DND-41 (cell line): ENCODE data around the gene ZNF160.
"Not testable (repeated sequence)": the region's sequence is repeated elsewhere in the genome, so short reads cannot be mapped to it uniquely, and the experiment has no call there.

Experiments
- ATAC-seq: fragments of 200-7000 bp; cut with Tn5 transposase; 3 replicates; pipeline ENCODE4 v1.9.1; 2021; ENCODE audit warnings: low read depth; ENCODE audit not compliant: insufficient read depth
- DNase-seq: peaks from one replicate; pipeline ENCODE4 v3.0.0-alpha.2; 2020
- H2AFZ ChIP-seq: 2 replicates; pipeline ENCODE4 v1.6.0; 2012; ENCODE audit warnings: low read depth, low read length
- H3K27ac ChIP-seq: 2 replicates; pipeline ENCODE4 v1.5.1; 2012; ENCODE audit warnings: low read length, inconsistent platforms
- H3K27me3 ChIP-seq: fragments of 200-600 bp; sonication (generic); 2 replicates; pipeline ENCODE4 v1.6.0; 2012; ENCODE audit warnings: low read length, mild to moderate bottlenecking, inconsistent platforms; ENCODE audit not compliant: insufficient read depth, poor library complexity
- H3K36me3 ChIP-seq: 2 replicates; pipeline ENCODE4 v1.5.1; 2012; ENCODE audit warnings: low read length, inconsistent platforms; ENCODE audit not compliant: insufficient read depth
- H3K4me1 ChIP-seq: 2 replicates; pipeline ENCODE4 v1.5.1; 2012; ENCODE audit warnings: mild to moderate bottlenecking, low read length; ENCODE audit not compliant: insufficient read depth
- H3K4me2 ChIP-seq: 2 replicates; pipeline ENCODE4 v1.6.0; 2012; ENCODE audit warnings: mild to moderate bottlenecking, moderate library complexity, low read length, inconsistent platforms; ENCODE audit not compliant: insufficient read depth
- H3K4me3 ChIP-seq, 2 experiments: fragments of 200-600 bp in 1 of 2; shearing (Covaris generic) in 1 of 2; 2 replicates each; pipeline ENCODE4 v1.5.1; 2012 to 2016; ENCODE audit warnings: inconsistent platforms in 2 of 2, low read length in 2 of 2, mild to moderate bottlenecking in 2 of 2, low read depth in 1 of 2, moderate library complexity in 1 of 2
- H3K79me2 ChIP-seq: 2 replicates; pipeline ENCODE4 v1.6.0; 2012; ENCODE audit warnings: low read length, inconsistent platforms; ENCODE audit not compliant: insufficient read depth
- H3K9ac ChIP-seq: 2 replicates; pipeline ENCODE4 v1.6.0; 2012; ENCODE audit warnings: low read depth, mild to moderate bottlenecking, inconsistent platforms, low read length, moderate library complexity
- H3K9me3 ChIP-seq: 2 replicates; pipeline ENCODE4 v1.5.1; 2012; ENCODE audit warnings: low read length, moderate library complexity, mild to moderate bottlenecking, inconsistent platforms; ENCODE audit not compliant: insufficient read depth, severe bottlenecking
- H4K20me1 ChIP-seq: 2 replicates; pipeline ENCODE4 v1.6.0; 2012; ENCODE audit warnings: low read length; ENCODE audit not compliant: insufficient read depth
- CTCF ChIP-seq: IDR thresholded peaks from 2 replicates; pipeline ENCODE4 v1.5.1; 2012; ENCODE audit warnings: borderline replicate concordance, low read length, moderate library complexity, mild to moderate bottlenecking; ENCODE audit not compliant: poor library complexity, severe bottlenecking; ENCODE audit errors: extremely low read depth
- EZH2 ChIP-seq: IDR thresholded peaks from 3 replicates; pipeline ENCODE4 v1.6.1; 2012; ENCODE audit warnings: borderline replicate concordance, low read depth, mild to moderate bottlenecking, moderate library complexity, low read length, inconsistent platforms; ENCODE audit not compliant: severe bottlenecking

The ZNF160 gene

GRCh38 chr19:53131085-53131590 is 27.9 kb upstream of the ZNF160 start:
- Histone ChIP-seq H3K4me1 (peaks cover 30% of the 10 kb centered on the region), H2AFZ (no peak overlapping the region), H3K27ac (no peak overlapping the region), H3K79me2 (peaks cover 30% of the 10 kb centered on the region), H3K9me3 (no peaks in the 10 kb centered on the region), H3K9ac (peak overlapping the region; percentile 74), H4K20me1 (peaks cover 11% of the 10 kb centered on the region; the same call in 1 of the 2 replicates), H3K4me3 (peak overlapping the region in 1 of 2 experiments; percentile 74; a peak in 2 of 4 replicates), H3K4me2 (peak overlapping the region; percentile 93), H3K36me3 (peaks cover 7% of the 10 kb centered on the region; the same call in 1 of the 2 replicates), H3K27me3 (no peaks in the 10 kb centered on the region)
- DNase-seq (no peak), ATAC-seq (no peak)
- TF ChIP-seq EZH2 (no peak), CTCF (no peak)

- Histone ChIP-seq H2AFZ (no peak overlapping the region), H3K27ac (no peak overlapping the region), H4K20me1 (peaks cover 11% of the 10 kb centered on the region; the same call in 1 of the 2 replicates), H3K4me3 (no peak overlapping the region; a peak in 1 of 4 replicates), H3K4me2 (peak overlapping the region; percentile 93; the same call in 1 of the 2 replicates), H3K27me3 (no peaks in the 10 kb centered on the region), H3K36me3 (peaks cover 7% of the 10 kb centered on the region; the same call in 1 of the 2 replicates), H3K79me2 (peaks cover 30% of the 10 kb centered on the region), H3K9ac (no peak overlapping the region), H3K4me1 (peaks cover 30% of the 10 kb centered on the region), H3K9me3 (no peaks in the 10 kb centered on the region)
- no peak for ATAC-seq
- no peak for TF ChIP-seq CTCF
- no peak for TF ChIP-seq EZH2
- DNase-seq, result no peak
These were observed 27.3 kb upstream of the ZNF160 start for GRCh38 chr19:53130506-53130905.

GRCh38 chr19:53126733-53127526 is 23.7 kb upstream of the ZNF160 start:
- not testable (repeated sequence) for H3K9ac ChIP-seq

GRCh38 chr19:53123400-53123799 is 20.2 kb upstream of the ZNF160 start:
- Histone ChIP-seq H3K4me2 (no peak overlapping the region), H3K36me3 (peaks cover 24% of the 10 kb centered on the region), H3K4me1 (no peaks in the 10 kb centered on the region), H3K9ac (no peak overlapping the region), H4K20me1 (peaks cover 3% of the 10 kb centered on the region; the same call in 1 of the 2 replicates), H3K27ac (no peak overlapping the region), H3K27me3 (no peaks in the 10 kb centered on the region), H3K4me3 (no peak overlapping the region), H3K79me2 (no peaks in the 10 kb centered on the region), H3K9me3 (no peaks in the 10 kb centered on the region), H2AFZ (no peak overlapping the region)
- DNase-seq (no peak), ATAC-seq (no peak)
- TF ChIP-seq EZH2 (no peak), CTCF (no peak)

More at GRCh38 chr19:53126733-53127526, 23.7 kb upstream of the ZNF160 start:
- not testable (repeated sequence) for H3K4me2 ChIP-seq, ATAC-seq, DNase-seq, H3K27me3 ChIP-seq, H4K20me1 ChIP-seq, H2AFZ ChIP-seq, H3K4me3 ChIP-seq, H3K9me3 ChIP-seq, H3K27ac ChIP-seq
- Histone ChIP-seq H3K79me2 (peaks cover 24% of the 10 kb centered on the region), H3K4me1 (peaks cover 19% of the 10 kb centered on the region), H3K36me3 (peaks cover 22% of the 10 kb centered on the region; the same call in 1 of the 2 replicates)
